ENCODE results near the gene PODXL2.

DNA sequence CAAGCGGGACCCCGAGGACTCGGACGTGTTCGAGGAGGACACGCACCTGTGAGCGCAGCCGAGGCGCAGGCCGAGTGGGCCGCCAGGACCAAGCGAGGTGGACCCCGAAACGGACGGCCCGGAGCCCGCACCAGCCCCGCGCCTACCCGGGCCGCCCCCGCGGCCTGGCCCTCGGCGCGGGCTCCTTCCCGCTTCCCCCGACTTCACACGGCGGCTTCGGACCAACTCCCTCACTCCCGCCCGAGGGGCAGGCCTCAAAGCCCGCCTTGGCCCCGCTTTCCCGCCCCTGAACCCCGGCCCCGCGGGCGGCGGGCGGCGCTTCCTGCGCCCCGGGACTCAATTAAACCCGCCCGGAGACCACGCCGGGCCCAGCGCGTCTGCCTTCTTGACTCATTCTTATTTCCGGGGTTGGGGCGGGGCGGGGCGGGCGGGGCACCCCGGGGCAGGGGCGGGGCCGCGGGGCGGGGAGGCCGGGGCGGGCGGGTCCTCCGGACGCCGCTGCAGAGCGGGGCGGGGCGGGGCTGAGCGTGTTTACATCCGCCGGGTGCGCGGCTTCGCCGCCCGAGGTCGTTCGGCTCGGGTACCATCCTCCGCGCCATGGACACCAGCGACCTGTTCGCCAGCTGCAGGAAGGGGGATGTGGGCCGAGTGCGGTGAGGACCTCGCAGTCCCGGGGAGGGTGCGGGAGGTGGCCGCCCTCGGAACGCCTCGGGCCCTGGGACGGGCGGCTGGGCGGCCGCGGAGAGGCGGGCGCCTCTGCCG, 43.6 kb downstream of the PODXL2 start, which contains the start of gene ABTB1:
- peak; percentile 61 for TF ChIP-seq POLR2AphosphoS5 (IDR thresholded peaks at IDR 0.05; ENCODE audit: low read depth)
- TF ChIP-seq, protein P1, sequence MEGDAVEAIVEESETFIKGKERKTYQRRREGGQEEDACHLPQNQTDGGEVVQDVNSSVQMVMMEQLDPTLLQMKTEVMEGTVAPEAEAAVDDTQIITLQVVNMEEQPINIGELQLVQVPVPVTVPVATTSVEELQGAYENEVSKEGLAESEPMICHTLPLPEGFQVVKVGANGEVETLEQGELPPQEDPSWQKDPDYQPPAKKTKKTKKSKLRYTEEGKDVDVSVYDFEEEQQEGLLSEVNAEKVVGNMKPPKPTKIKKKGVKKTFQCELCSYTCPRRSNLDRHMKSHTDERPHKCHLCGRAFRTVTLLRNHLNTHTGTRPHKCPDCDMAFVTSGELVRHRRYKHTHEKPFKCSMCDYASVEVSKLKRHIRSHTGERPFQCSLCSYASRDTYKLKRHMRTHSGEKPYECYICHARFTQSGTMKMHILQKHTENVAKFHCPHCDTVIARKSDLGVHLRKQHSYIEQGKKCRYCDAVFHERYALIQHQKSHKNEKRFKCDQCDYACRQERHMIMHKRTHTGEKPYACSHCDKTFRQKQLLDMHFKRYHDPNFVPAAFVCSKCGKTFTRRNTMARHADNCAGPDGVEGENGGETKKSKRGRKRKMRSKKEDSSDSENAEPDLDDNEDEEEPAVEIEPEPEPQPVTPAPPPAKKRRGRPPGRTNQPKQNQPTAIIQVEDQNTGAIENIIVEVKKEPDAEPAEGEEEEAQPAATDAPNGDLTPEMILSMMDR (IDR thresholded peaks at IDR 0.05; ENCODE audit: insufficient read depth, low read length): no peak

Measured in HL-60 (cell line).